Measurements from ENCODE around the gene PPDPF. TPM values are rescaled to one million over a fixed set of nuclear protein-coding genes. Genes with fewer than 3 reads are reported as not detected.

Gene PPDPF
- total RNA-seq, 1 experiment from 2014 or later, result 149 TPM

DNA sequence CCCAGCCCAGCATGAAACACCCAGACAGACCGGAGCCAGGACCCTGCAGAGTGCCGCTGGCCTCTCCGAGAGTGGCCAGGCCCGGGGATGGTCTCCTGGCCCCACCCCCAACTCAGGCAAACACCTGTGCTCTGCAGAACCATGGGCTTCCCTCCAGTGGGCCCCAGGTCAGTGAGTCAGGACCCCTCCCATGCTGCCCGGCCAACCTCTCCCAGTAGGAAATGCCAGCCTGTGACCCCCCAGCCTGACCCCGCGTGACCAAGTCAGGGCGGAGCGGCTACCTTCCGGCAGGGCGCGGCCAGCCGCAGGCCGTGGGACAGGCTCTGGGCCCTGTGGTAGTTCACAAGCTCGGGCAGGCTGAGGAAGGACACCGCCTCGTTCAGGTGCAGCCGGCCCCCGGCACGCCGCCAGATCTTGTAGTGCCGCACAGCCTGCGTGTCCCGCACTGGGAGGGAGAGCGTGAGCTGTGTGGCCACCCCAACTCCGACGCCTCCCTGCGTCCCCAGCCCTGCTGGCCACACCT, 13.4 kb downstream of the PPDPF start:
- Histone ChIP-seq H3K9me3 (ENCODE audit: control insufficient read depth, low read depth, low read length) (no peaks in the 10 kb centered on the region), H4K91ac (ENCODE audit: insufficient read length, low read depth, low read length) (no peak overlapping the region), H3K18ac (ENCODE audit: insufficient read length, low read depth, low read length) (no peak overlapping the region), H3K56ac (ENCODE audit: insufficient read length, low read depth, low read length) (no peak overlapping the region), H2BK12ac (ENCODE audit: insufficient read length, low read depth, low read length) (no peak overlapping the region), H3K9ac (ENCODE audit: extremely low read depth, insufficient read length, low read length) (no peak overlapping the region), H4K5ac (ENCODE audit: insufficient read length, low read depth, low read length) (no peak overlapping the region), H2BK20ac (ENCODE audit: low read depth, low read length, poor library complexity, severe bottlenecking) (no peak overlapping the region), H3K23ac (ENCODE audit: insufficient read length, low read depth, low read length) (no peak overlapping the region), H2BK15ac (ENCODE audit: low read depth, low read length) (no peak overlapping the region; the same call in 1 of the 2 replicates), H4K8ac (replicated peaks; ENCODE audit: insufficient read length, low read depth, low read length) (no peak overlapping the region), H2BK5ac (ENCODE audit: insufficient read length, low read length) (no peak overlapping the region), H2AFZ (ENCODE audit: low read length) (no peak overlapping the region), H3K27ac (ENCODE audit: insufficient read length, low read depth, low read length) (no peak overlapping the region), H3K79me1 (ENCODE audit: insufficient read depth, low read depth, low read length, poor library complexity, severe bottlenecking) (no peaks in the 10 kb centered on the region), H3K4me1 (ENCODE audit: insufficient read depth, low read length) (no peaks in the 10 kb centered on the region), H3K27me3 (ENCODE audit: insufficient read depth, low read length) (no peaks in the 10 kb centered on the region), H3K4ac (ENCODE audit: low read depth, low read length) (no peak overlapping the region), H3K23me2 (ENCODE audit: insufficient read length, low read depth, low read length, poor library complexity, severe bottlenecking) (no peaks in the 10 kb centered on the region), H4K20me1 (ENCODE audit: control insufficient read depth, insufficient read depth, insufficient read length) (peaks cover 5% of the 10 kb centered on the region), H3K79me2 (ENCODE audit: insufficient read depth, low read length) (no peaks in the 10 kb centered on the region), H3K14ac (ENCODE audit: insufficient read depth, low read length) (no peak overlapping the region; the same call in 1 of the 2 replicates), H3T11ph (ENCODE audit: low read length) (no peak overlapping the region), H2BK120ac (ENCODE audit: low read depth, low read length, poor library complexity, severe bottlenecking) (no peak overlapping the region), H2AK5ac (ENCODE audit: insufficient read length, low read length) (no peak overlapping the region), H3K4me2 (ENCODE audit: insufficient read depth, insufficient read length, low read length) (no peak overlapping the region)
- no peaks in the 10 kb centered on the region for H3K9me3 Mint-ChIP-seq
- H3K27me3 Mint-ChIP-seq (ENCODE audit: low read depth), result no peaks in the 10 kb centered on the region
- H3K4me1 Mint-ChIP-seq, result peaks cover 3 to 8% of the 10 kb centered on the region in 2 experiments; a peak in 3 of 4 replicates
- H3K36me3 Mint-ChIP-seq (ENCODE audit: insufficient read depth in 1 of 3, low read depth in 3 of 3), result no peaks in the 10 kb centered on the region
- TF ChIP-seq, protein P1, sequence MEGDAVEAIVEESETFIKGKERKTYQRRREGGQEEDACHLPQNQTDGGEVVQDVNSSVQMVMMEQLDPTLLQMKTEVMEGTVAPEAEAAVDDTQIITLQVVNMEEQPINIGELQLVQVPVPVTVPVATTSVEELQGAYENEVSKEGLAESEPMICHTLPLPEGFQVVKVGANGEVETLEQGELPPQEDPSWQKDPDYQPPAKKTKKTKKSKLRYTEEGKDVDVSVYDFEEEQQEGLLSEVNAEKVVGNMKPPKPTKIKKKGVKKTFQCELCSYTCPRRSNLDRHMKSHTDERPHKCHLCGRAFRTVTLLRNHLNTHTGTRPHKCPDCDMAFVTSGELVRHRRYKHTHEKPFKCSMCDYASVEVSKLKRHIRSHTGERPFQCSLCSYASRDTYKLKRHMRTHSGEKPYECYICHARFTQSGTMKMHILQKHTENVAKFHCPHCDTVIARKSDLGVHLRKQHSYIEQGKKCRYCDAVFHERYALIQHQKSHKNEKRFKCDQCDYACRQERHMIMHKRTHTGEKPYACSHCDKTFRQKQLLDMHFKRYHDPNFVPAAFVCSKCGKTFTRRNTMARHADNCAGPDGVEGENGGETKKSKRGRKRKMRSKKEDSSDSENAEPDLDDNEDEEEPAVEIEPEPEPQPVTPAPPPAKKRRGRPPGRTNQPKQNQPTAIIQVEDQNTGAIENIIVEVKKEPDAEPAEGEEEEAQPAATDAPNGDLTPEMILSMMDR (conservative IDR thresholded peaks at IDR 0.05), result no peak
- no CpG with 5 or more reads among the region's 28 CpGs for WGBS (ENCODE audit: extremely low coverage, insufficient read length, low lambda C conversion rate)
- no peak for DNase-seq
- H3K4me3 Mint-ChIP-seq, result no peak overlapping the region
- no peak overlapping the region for H3K27ac Mint-ChIP-seq
